GM19468 (cell line): ENCODE measurements around the gene SYCE1L.
"Not testable (repeated sequence)": the region's sequence is repeated elsewhere in the genome, so short reads cannot be mapped to it uniquely, and the experiment has no call there.

Experiments
- ATAC-seq: cut with Tn5 transposase; IDR thresholded peaks from one replicate; pipeline ENCODE4 v1.9.1; 2021; ENCODE audit warnings: mild to moderate bottlenecking, moderate library complexity, moderate number of reproducible peaks; ENCODE audit not compliant: unreplicated experiment; ENCODE audit errors: extremely low read depth

Gene SYCE1L

DNA sequence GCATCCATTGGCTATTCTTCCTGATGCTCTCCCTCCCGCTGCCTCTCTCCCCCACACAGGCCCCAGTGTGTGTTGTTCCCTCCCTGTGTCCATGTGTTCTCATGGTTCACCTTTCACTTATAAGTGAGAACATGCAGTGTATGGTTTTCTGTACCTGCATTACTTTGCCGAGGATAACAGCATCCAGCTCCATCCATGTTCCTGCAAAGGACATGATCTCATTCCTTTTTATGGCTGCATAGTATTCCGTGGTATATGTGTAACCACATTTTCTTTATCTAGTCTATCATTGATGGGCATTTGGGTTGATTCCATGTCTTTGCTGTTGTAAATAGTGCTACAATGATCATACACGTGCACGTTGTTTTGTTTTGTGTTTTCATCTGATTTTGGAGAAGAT is 43.3 kb downstream of the SYCE1L start:
- ATAC-seq: not testable (repeated sequence)

DNA sequence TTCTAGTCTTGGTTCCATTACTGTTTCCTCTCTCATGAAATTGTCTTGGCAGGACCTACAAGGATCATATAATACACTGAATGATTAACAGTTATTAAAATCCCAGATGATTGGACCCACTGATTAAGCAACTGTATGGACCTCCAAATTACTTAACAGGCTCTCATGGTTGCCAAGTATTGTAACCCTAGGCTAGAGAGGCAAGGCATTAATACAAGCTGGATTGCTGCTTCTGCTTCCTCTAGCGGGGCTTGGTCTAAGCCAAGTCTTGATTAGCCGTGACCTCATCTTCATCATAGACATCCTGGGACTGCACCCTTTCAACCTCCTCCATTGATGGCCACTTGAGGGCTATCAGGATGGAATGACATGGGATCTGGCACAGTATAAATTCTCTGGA is 46.9 kb downstream of the SYCE1L start:
- ATAC-seq: no peak

- ATAC-seq: no peak
These were observed 51.2 kb downstream of the SYCE1L start for GRCh38 chr16:77250400-77250799.
